Gastrocnemius medialis (tissue), 4 donors: ENCODE results near the gene ZDHHC22. TPM values are rescaled to one million over a fixed set of nuclear protein-coding genes. Genes with fewer than 3 reads are reported as not detected.

Experiments
- ATAC-seq, 2 donors: fragments of 150-250 bp; one replicate each; pipeline ENCODE4 v1.9.1; 2016
- DNase-seq, 2 donors: peaks; one replicate each; pipeline ENCODE4 v3.0.0-alpha.2; 2019
- H3K27ac ChIP-seq, 4 donors: fragments of 200-600 bp; sonication (generic); 1 replicate in 1 of 4; 2 replicates in 3 of 4; pipeline ENCODE4 v1.5.1; 2016 to 2018; ENCODE audit warnings: mild to moderate bottlenecking in 2 of 4, moderate library complexity in 1 of 4
- H3K27me3 ChIP-seq, 3 donors: fragments of 200-600 bp; sonication (generic) in 2 of 3; 1 replicate in 1 of 3; 2 replicates in 2 of 3; pipeline versions ENCODE4 v1.5.1 to v1.6.0; 2016 to 2019; ENCODE audit warnings: mild to moderate bottlenecking in 1 of 3, moderate library complexity in 1 of 3
- H3K36me3 ChIP-seq, 2 donors: fragments of 200-600 bp; sonication (generic) in 1 of 2; one replicate each; pipeline ENCODE4 v1.5.1; 2017 to 2018
- H3K4me1 ChIP-seq, 2 donors: fragments of 200-600 bp; sonication (generic) in 1 of 2; one replicate each; pipeline ENCODE4 v1.5.1; 2016 to 2017; ENCODE audit warnings: mild to moderate bottlenecking in 2 of 2
- H3K4me3 ChIP-seq, 4 donors: fragments of 200-600 bp; sonication (generic) in 3 of 4; 1 replicate in 1 of 4; 2 replicates in 3 of 4; pipeline ENCODE4 v1.5.1; 2016 to 2019; ENCODE audit warnings: mild to moderate bottlenecking in 2 of 4
- H3K9me3 ChIP-seq, 3 donors: fragments of 200-600 bp; sonication (generic) in 2 of 3; 1 replicate in 1 of 3; 2 replicates in 2 of 3; pipeline ENCODE4 v1.5.1; 2016 to 2019
- POLR2A ChIP-seq, 2 donors: fragments of 450-650 bp; IDR thresholded peaks; one replicate each; pipeline ENCODE4 v1.6.1; 2017; ENCODE audit warnings: antibody characterized with exemption in 2 of 2, mild to moderate bottlenecking in 2 of 2, moderate library complexity in 2 of 2
- in situ Hi-C, 4 donors: fragments of 200-750 bp; cut with MboI; loops; one replicate each; pipeline versions ENCODE4 v1.15.0 to v1.8.0; 2017; ENCODE audit warnings: low sequenced_read_pairs in 4 of 4
- intact Hi-C: fragments of 100-400 bp; cut with DNase I; formaldehyde crosslinking; loops from one replicate; pipeline ENCODE4 v1.15.1; 2023; ENCODE audit warnings: low total_unique reads
- total RNA-seq, 4 donors: library from RNA; depleted of rRNA; stranded (reverse); fragments of >200 nt; gene quantifications; one replicate each; pipeline versions ENCODE4 v1.1.0 to v1.2.3, GENCODE V29; 2016
- TF ChIP-seq, protein P1 (sequence below), 5 experiments: fragments of 450-650 bp in 3 of 5; fragments of 200-600 bp in 2 of 5; sonication (generic) in 2 of 5; IDR thresholded peaks in 4 of 5; conservative IDR thresholded peaks in 1 of 5; 1 replicate in 4 of 5; 2 replicates in 1 of 5; pipeline ENCODE4 v1.5.1; 2016 to 2019; ENCODE audit warnings: antibody characterized with exemption in 5 of 5, mild to moderate bottlenecking in 3 of 5, moderate library complexity in 3 of 5

Gene ZDHHC22
- total RNA-seq, 4 donors from 2014 or later, result not detected

GRCh38 chr14:77098529-77099353, 42.9 kb downstream of the ZDHHC22 start:
- in situ Hi-C loops (loop anchor here in 1 of 4 donors (25.0 kb wide), 1 partner anchor 386 kb away; no protein-coding TSS in a partner anchor), intact Hi-C loops (loop anchor here (1.0 to 5.0 kb wide), 5 partner anchors 56 to 286 kb away; partner anchors contain the start of genes ANGEL1, IRF2BPL and POMT2)
- H3K27me3 ChIP-seq, result no peaks in the 10 kb centered on the region
- TF ChIP-seq POLR2A (IDR thresholded peaks at IDR 0.05), result peak; percentile 40 to 54
- TF ChIP-seq, protein P1, sequence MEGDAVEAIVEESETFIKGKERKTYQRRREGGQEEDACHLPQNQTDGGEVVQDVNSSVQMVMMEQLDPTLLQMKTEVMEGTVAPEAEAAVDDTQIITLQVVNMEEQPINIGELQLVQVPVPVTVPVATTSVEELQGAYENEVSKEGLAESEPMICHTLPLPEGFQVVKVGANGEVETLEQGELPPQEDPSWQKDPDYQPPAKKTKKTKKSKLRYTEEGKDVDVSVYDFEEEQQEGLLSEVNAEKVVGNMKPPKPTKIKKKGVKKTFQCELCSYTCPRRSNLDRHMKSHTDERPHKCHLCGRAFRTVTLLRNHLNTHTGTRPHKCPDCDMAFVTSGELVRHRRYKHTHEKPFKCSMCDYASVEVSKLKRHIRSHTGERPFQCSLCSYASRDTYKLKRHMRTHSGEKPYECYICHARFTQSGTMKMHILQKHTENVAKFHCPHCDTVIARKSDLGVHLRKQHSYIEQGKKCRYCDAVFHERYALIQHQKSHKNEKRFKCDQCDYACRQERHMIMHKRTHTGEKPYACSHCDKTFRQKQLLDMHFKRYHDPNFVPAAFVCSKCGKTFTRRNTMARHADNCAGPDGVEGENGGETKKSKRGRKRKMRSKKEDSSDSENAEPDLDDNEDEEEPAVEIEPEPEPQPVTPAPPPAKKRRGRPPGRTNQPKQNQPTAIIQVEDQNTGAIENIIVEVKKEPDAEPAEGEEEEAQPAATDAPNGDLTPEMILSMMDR (IDR thresholded peaks at IDR 0.05 in 4 of 5, conservative IDR thresholded peaks at IDR 0.05 in 1 of 5), result no peak
- peak overlapping the region; percentile 71 to 90 (median 85) for H3K4me3 ChIP-seq
- no peaks in the 10 kb centered on the region for H3K36me3 ChIP-seq
- H3K4me1 ChIP-seq, result peaks cover 62 to 64% of the 10 kb centered on the region in 2 donors
- DNase-seq, result peak; percentile 64 to 92
- peak; percentile 51 to 59 for ATAC-seq
- no peaks in the 10 kb centered on the region for H3K9me3 ChIP-seq
- H3K27ac ChIP-seq, result peak overlapping the region; percentile 93 to 99 (median 98)

DNA sequence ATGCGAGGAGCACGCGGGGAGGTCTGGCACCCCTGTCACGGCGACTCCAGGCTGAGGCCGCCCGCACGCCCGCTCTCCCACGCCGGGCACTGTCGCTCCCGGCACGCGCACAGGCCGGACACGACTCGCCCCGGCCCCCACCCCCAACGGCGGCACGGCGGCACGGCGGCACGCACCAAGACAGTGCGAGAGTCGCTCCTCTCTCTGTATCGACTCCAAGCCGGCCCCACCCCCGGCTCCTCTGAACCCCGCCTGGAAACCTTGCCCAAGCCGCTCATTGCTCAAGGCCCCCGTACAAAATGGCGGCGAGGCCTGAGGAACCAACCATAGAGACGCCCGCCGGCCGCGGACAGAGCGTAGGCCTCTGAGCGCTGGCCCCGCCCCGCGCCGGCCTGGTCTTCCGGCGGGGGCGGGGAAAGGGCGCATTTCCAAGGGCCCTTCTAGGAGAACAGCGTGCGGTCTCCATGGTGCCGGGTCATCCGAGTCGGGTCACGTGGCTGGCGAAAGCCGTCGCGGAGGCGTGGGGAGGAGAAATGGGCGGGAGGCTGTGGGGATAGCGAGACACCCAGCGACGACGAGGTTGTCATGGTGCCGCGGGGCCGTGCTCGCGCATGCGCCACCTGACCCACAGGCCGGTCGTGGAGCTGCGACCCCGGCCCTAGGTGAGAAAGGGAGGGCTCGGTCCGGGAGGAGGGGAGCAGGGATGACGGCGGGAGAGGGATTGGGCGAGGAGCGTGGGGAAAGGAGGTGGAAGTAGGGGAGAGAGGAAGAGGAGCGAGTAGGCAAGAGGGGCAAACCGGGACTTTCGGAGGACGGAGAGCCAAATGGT, 43.7 kb downstream of the ZDHHC22 start, which contains the start of gene CIPC:
Gene CIPC (plus strand): TSS at position 559 of the 829 bp plus-strand sequence. CDS start 7,451 bp downstream, outside the sequence.
- ATAC-seq, result peak; percentile 70 to 72
- intact Hi-C loops, result loop anchor here (1.0 to 5.0 kb wide), 7 partner anchors 21 to 286 kb away; partner anchors contain the start of genes ANGEL1, IRF2BPL and POMT2
- peak; percentile 100 for DNase-seq
- H3K36me3 ChIP-seq, result no peaks in the 10 kb centered on the region
- in situ Hi-C loops, result loop anchor here in 1 of 4 donors (25.0 kb wide), 1 partner anchor 386 kb away; no protein-coding TSS in a partner anchor
- H3K9me3 ChIP-seq, result no peaks in the 10 kb centered on the region
- peak within 1 kb of the TSS; percentile 93 to 99 (median 98) for H3K27ac ChIP-seq
- H3K4me3 ChIP-seq, result peak within 1 kb of the TSS; percentile 71 to 90 (median 85)
- TF ChIP-seq, protein P1 (IDR thresholded peaks at IDR 0.05 in 4 of 5, conservative IDR thresholded peaks at IDR 0.05 in 1 of 5), result no peak
- peak; percentile 89 to 94 for TF ChIP-seq POLR2A (IDR thresholded peaks at IDR 0.05)
- H3K4me1 ChIP-seq, result peaks cover 54 to 58% of the 10 kb centered on the region in 2 donors
- H3K27me3 ChIP-seq, result no peaks in the 10 kb centered on the region

GRCh38 chr14:77097006-77097699, 44.4 kb downstream of the ZDHHC22 start:
- in situ Hi-C loops, result loop anchor here in 1 of 4 donors (25.0 kb wide), 1 partner anchor 385 kb away; no protein-coding TSS in a partner anchor
- H3K36me3 ChIP-seq, result no peaks in the 10 kb centered on the region
- TF ChIP-seq POLR2A (IDR thresholded peaks at IDR 0.05), result no peak
- TF ChIP-seq, protein P1 (IDR thresholded peaks at IDR 0.05 in 4 of 5, conservative IDR thresholded peaks at IDR 0.05 in 1 of 5), result no peak
- H3K27ac ChIP-seq, result peak overlapping the region; percentile 93 to 99 (median 98)
- no peaks in the 10 kb centered on the region for H3K9me3 ChIP-seq
- intact Hi-C loops, result loop anchor here (1.0 to 5.0 kb wide), 3 partner anchors 20 to 55 kb away; no protein-coding TSS in a partner anchor
- H3K27me3 ChIP-seq, result no peaks in the 10 kb centered on the region
- H3K4me1 ChIP-seq, result peaks cover 47 to 50% of the 10 kb centered on the region in 2 donors
- peak; percentile 54 to 67 for ATAC-seq
- peak overlapping the region; percentile 56 to 90 (median 69) for H3K4me3 ChIP-seq
- DNase-seq, result no peak
